HepG2 (cell line): ENCODE data around the gene PC. TPM values are rescaled to one million over a fixed set of nuclear protein-coding genes. Genes with fewer than 3 reads are reported as not detected.

ENCODE experiments used
- ATM ChIP-seq: fragments of 450-650 bp; IDR thresholded peaks from 2 replicates; pipeline ENCODE4 v1.7.1; 2017; ENCODE audit warnings: mild to moderate bottlenecking, borderline replicate concordance
- BHLHE40 ChIP-seq: IDR thresholded peaks from 2 replicates; pipeline ENCODE4 v1.6.1; 2011; ENCODE audit warnings: low read length, improper control_type of control experiment
- EEA1 ChIP-seq: sonication (generic); formaldehyde crosslinking; IDR thresholded peaks from 2 replicates; pipeline ENCODE4 v1.5.1; 2020; ENCODE audit warnings: mild to moderate bottlenecking, missing genetic modification reagents, borderline replicate concordance
- EHMT2 ChIP-seq: fragments of 200-600 bp; sonication (generic); IDR thresholded peaks from 2 replicates; pipeline ENCODE4 v1.7.0; 2017; ENCODE audit warnings: antibody characterized with exemption, low read depth, low read length, borderline replicate concordance
- FOXA1 ChIP-seq, 2 experiments: fragments of 450-650 bp in 1 of 2; sonication (generic) in 1 of 2; formaldehyde crosslinking in 1 of 2; IDR thresholded peaks; 2 replicates each; pipeline versions ENCODE4 v1.4.0 to v1.6.1; 2016 to 2020; ENCODE audit warnings: missing genetic modification reagents in 1 of 2
- GABPA ChIP-seq, 2 experiments: IDR thresholded peaks; 2 replicates each; pipeline ENCODE4 v1.6.1; 2011 to 2016; ENCODE audit warnings: low read depth in 2 of 2, low read length in 1 of 2, missing biosample characterization in 1 of 2, missing genetic modification characterization in 1 of 2
- HDAC6 ChIP-seq: fragments of 200-600 bp; sonication (generic); IDR thresholded peaks from 2 replicates; pipeline ENCODE4 v1.7.0; 2017; ENCODE audit warnings: mild to moderate bottlenecking, antibody characterized with exemption, low read length, low read depth
- ZNF207 ChIP-seq: fragments of 450-650 bp; IDR thresholded peaks from 2 replicates; pipeline ENCODE4 v1.6.1; 2016; ENCODE audit warnings: antibody characterized with exemption, borderline replicate concordance
- ZNF232 ChIP-seq: sonication (generic); formaldehyde crosslinking; IDR thresholded peaks from 2 replicates; pipeline ENCODE4 v1.4.0; 2020; ENCODE audit warnings: missing genetic modification reagents, borderline replicate concordance
- ZNF431 ChIP-seq: sonication (generic); formaldehyde crosslinking; IDR thresholded peaks from 2 replicates; pipeline ENCODE4 v1.9.0; 2022; ENCODE audit warnings: missing genetic modification reagents, low read depth, mild to moderate bottlenecking, borderline replicate concordance
- ZNF550 ChIP-seq: sonication (generic); formaldehyde crosslinking; IDR thresholded peaks from 2 replicates; pipeline ENCODE4 v1.4.0; 2020; ENCODE audit warnings: mild to moderate bottlenecking, missing genetic modification reagents, borderline replicate concordance
- polyA plus RNA-seq, 8 experiments: library from polyadenylated mRNA; depleted of rRNA in 3 of 8; stranded (reverse) in 7 of 8; unstranded in 1 of 8; fragments of >200 nt; fragmentation: Illumina TruSeq in 4 of 8; extraction: Trizol in 4 of 8; gene quantifications; 2 replicates each; pipeline versions ENCODE4 v1.2.1 to v1.2.3, GENCODE V29; 2011 to 2016; ENCODE audit warnings: low read depth in 4 of 8, missing spikeins in 1 of 8, mixed read lengths in 1 of 8; ENCODE audit not compliant: insufficient read depth in 1 of 8
- total RNA-seq, 5 experiments: library from RNA; depleted of rRNA; stranded (reverse); fragments of >200 nt; fragmentation: Illumina TruSeq; extraction: Trizol; gene quantifications; 2 replicates each; pipeline ENCODE4 v1.2.3, GENCODE V29; 2016; ENCODE audit warnings: low read depth in 1 of 5
- TF ChIP-seq, protein P1 (sequence below): sonication (generic); formaldehyde crosslinking; conservative IDR thresholded peaks from 2 replicates; pipeline ENCODE4 v1.4.0; 2020; ENCODE audit warnings: missing genetic modification reagents
- TF ChIP-seq, protein P2 (sequence below): sonication (generic); formaldehyde crosslinking; IDR thresholded peaks from 2 replicates; pipeline ENCODE4 v1.4.0; 2020; ENCODE audit warnings: missing genetic modification reagents, borderline replicate concordance
- TF ChIP-seq, protein P3 (sequence below): sonication (generic); formaldehyde crosslinking; IDR thresholded peaks from 2 replicates; pipeline ENCODE4 v1.4.0; 2020; ENCODE audit warnings: mild to moderate bottlenecking, missing genetic modification reagents
- TF ChIP-seq, protein P4 (sequence below): sonication (generic); formaldehyde crosslinking; conservative IDR thresholded peaks from 2 replicates; pipeline ENCODE4 v1.5.0; 2020; ENCODE audit warnings: missing genetic modification reagents
- TF ChIP-seq, protein P5 (sequence below): sonication (generic); formaldehyde crosslinking; IDR thresholded peaks from 2 replicates; pipeline ENCODE4 v1.4.0; 2020; ENCODE audit warnings: missing genetic modification reagents, mild to moderate bottlenecking, borderline replicate concordance
- TF ChIP-seq, protein P6 (sequence below): sonication (generic); IDR thresholded peaks from 2 replicates; pipeline ENCODE4 v1.6.1; 2016; ENCODE audit warnings: low read depth, borderline replicate concordance

PC gene
- total and polyA plus RNA-seq, 2 of the 13 experiments (the other 11 are each of a cell fraction or from before 2014, with no cell fraction given) = 29.0 to 39.0 TPM

DNA sequence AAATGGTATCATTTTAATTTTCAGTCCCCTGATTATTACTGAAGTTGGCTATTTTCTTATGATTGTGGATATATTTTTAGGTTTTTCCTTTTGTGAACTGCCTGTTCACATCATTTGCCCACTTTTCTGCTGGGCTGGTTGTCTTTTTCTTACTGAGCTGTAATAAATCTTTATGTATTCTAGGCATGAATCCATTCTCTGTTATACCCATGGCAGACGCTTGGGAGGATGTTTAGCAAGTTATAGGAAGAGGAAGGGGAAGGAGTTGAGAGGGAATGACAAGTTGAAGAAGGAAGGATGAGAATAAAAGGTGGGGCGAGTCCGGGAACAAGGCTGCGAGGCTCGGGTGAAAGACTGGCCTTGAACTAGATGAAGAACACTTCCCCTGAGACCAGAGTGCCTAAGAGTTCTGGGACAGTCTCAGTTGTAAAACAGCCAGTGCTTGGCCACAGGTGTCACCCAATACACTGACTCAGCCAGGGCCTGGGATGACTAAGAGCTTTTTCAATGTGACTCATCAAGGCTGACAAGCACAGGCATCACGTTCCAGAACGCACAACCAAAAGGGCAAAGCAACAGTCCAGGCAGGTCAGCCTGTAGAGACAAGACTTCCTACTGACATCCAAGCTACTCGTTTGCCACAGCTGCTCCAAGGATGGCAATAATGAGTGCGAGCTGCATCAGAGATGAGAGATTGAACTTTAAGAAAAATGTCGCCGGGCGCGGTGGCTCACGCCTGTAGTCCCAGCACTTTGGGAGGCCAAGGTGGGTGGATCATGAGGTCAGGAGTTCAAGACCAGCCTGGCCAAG lies 66.1 kb downstream of the PC start (continued):
- TF ChIP-seq BHLHE40 = peak; percentile 89
- no peak for TF ChIP-seq GABPA (IDR thresholded peaks at IDR 0.05; ENCODE audit: low read depth, low read length)
- TF ChIP-seq GABPA (CRISPR knock-in tag; IDR thresholded peaks at IDR 0.05; ENCODE audit: low read depth) = no peak
- TF ChIP-seq ATM = no peak
- no peak for TF ChIP-seq FOXA1 (IDR thresholded peaks at IDR 0.05)
- no peak for TF ChIP-seq FOXA1 (CRISPR knock-in tag; IDR thresholded peaks at IDR 0.05)
- TF ChIP-seq EHMT2 = no peak
- TF ChIP-seq EEA1 (CRISPR knock-in tag) = no peak
- TF ChIP-seq, protein P1, sequence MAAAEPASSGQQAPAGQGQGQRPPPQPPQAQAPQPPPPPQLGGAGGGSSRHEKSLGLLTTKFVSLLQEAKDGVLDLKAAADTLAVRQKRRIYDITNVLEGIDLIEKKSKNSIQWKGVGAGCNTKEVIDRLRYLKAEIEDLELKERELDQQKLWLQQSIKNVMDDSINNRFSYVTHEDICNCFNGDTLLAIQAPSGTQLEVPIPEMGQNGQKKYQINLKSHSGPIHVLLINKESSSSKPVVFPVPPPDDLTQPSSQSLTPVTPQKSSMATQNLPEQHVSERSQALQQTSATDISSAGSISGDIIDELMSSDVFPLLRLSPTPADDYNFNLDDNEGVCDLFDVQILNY (CRISPR knock-in tag) = no peak
- TF ChIP-seq, protein P2, sequence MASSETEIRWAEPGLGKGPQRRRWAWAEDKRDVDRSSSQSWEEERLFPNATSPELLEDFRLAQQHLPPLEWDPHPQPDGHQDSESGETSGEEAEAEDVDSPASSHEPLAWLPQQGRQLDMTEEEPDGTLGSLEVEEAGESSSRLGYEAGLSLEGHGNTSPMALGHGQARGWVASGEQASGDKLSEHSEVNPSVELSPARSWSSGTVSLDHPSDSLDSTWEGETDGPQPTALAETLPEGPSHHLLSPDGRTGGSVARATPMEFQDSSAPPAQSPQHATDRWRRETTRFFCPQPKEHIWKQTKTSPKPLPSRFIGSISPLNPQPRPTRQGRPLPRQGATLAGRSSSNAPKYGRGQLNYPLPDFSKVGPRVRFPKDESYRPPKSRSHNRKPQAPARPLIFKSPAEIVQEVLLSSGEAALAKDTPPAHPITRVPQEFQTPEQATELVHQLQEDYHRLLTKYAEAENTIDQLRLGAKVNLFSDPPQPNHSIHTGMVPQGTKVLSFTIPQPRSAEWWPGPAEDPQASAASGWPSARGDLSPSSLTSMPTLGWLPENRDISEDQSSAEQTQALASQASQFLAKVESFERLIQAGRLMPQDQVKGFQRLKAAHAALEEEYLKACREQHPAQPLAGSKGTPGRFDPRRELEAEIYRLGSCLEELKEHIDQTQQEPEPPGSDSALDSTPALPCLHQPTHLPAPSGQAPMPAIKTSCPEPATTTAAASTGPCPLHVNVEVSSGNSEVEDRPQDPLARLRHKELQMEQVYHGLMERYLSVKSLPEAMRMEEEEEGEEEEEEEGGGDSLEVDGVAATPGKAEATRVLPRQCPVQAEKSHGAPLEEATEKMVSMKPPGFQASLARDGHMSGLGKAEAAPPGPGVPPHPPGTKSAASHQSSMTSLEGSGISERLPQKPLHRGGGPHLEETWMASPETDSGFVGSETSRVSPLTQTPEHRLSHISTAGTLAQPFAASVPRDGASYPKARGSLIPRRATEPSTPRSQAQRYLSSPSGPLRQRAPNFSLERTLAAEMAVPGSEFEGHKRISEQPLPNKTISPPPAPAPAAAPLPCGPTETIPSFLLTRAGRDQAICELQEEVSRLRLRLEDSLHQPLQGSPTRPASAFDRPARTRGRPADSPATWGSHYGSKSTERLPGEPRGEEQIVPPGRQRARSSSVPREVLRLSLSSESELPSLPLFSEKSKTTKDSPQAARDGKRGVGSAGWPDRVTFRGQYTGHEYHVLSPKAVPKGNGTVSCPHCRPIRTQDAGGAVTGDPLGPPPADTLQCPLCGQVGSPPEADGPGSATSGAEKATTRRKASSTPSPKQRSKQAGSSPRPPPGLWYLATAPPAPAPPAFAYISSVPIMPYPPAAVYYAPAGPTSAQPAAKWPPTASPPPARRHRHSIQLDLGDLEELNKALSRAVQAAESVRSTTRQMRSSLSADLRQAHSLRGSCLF (CRISPR knock-in tag) = no peak
- TF ChIP-seq, protein P3, sequence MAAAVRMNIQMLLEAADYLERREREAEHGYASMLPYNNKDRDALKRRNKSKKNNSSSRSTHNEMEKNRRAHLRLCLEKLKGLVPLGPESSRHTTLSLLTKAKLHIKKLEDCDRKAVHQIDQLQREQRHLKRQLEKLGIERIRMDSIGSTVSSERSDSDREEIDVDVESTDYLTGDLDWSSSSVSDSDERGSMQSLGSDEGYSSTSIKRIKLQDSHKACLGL (CRISPR knock-in tag) = no peak
- TF ChIP-seq, protein P4, sequence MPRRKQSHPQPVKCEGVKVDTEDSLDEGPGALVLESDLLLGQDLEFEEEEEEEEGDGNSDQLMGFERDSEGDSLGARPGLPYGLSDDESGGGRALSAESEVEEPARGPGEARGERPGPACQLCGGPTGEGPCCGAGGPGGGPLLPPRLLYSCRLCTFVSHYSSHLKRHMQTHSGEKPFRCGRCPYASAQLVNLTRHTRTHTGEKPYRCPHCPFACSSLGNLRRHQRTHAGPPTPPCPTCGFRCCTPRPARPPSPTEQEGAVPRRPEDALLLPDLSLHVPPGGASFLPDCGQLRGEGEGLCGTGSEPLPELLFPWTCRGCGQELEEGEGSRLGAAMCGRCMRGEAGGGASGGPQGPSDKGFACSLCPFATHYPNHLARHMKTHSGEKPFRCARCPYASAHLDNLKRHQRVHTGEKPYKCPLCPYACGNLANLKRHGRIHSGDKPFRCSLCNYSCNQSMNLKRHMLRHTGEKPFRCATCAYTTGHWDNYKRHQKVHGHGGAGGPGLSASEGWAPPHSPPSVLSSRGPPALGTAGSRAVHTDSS (CRISPR knock-in tag) = no peak
- no peak for TF ChIP-seq HDAC6
- TF ChIP-seq, protein P5, sequence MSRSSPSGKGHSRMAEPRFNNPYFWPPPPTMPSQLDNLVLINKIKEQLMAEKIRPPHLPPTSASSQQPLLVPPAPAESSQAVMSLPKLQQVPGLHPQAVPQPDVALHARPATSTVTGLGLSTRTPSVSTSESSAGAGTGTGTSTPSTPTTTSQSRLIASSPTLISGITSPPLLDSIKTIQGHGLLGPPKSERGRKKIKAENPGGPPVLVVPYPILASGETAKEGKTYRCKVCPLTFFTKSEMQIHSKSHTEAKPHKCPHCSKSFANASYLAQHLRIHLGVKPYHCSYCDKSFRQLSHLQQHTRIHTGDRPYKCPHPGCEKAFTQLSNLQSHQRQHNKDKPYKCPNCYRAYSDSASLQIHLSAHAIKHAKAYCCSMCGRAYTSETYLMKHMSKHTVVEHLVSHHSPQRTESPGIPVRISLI (CRISPR knock-in tag) = no peak
- no peak for TF ChIP-seq ZNF232
- TF ChIP-seq, protein P6, sequence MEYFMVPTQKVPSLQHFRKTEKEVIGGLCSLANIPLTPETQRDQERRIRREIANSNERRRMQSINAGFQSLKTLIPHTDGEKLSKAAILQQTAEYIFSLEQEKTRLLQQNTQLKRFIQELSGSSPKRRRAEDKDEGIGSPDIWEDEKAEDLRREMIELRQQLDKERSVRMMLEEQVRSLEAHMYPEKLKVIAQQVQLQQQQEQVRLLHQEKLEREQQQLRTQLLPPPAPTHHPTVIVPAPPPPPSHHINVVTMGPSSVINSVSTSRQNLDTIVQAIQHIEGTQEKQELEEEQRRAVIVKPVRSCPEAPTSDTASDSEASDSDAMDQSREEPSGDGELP = peak; percentile 72; the same call in 1 of the 2 replicates
- TF ChIP-seq ZNF431 (CRISPR knock-in tag) = 0 out of 2 replicates have a peak, but pooled peaks have one; percentile 29
- no peak for TF ChIP-seq ZNF207
- no peak for TF ChIP-seq ZNF550 (CRISPR knock-in tag)
